Activated CD8-positive, alpha-beta memory T cell treated with anti-CD3 and anti-CD28 coated beads for 48 hours (primary cell): ENCODE data around the gene DPYSL4.

ENCODE experiments used
- DNase-seq, 3 experiments: peaks; one replicate each; pipeline ENCODE4 v3.0.0-alpha.2; 2020; ENCODE audit warnings: low read depth in 2 of 3, low spot score in 2 of 3

Gene DPYSL4

GRCh38 chr10:132193907-132194552, 7.3 kb downstream of the DPYSL4 start:
- no peak for DNase-seq

GRCh38 chr10:132194726-132195125, 8.0 kb downstream of the DPYSL4 start:
- DNase-seq: no peak

- no peak for DNase-seq
Observed at GRCh38 chr10:132195366-132196075, 8.8 kb downstream of the DPYSL4 start.

GRCh38 chr10:132196178-132197113, 9.7 kb downstream of the DPYSL4 start:
- DNase-seq: no peak

- DNase-seq: no peak
Observed at GRCh38 chr10:132197271-132198067, 10.7 kb downstream of the DPYSL4 start.

- no peak for DNase-seq
Observed at GRCh38 chr10:132198068-132198370, 11.3 kb downstream of the DPYSL4 start.

GRCh38 chr10:132198381-132199181, 11.8 kb downstream of the DPYSL4 start:
- DNase-seq: no peak

- no peak for DNase-seq
Observed at GRCh38 chr10:132199268-132199853, 12.6 kb downstream of the DPYSL4 start.

GRCh38 chr10:132199854-132200311, 13.1 kb downstream of the DPYSL4 start:
- no peak for DNase-seq

- no peak for DNase-seq
Observed at GRCh38 chr10:132200344-132201110, 13.8 kb downstream of the DPYSL4 start.

- no peak for DNase-seq
Observed at GRCh38 chr10:132201111-132201969, 14.6 kb downstream of the DPYSL4 start.

GRCh38 chr10:132202070-132202970, 15.6 kb downstream of the DPYSL4 start:
- DNase-seq: no peak

GRCh38 chr10:132203256-132204077, 16.7 kb downstream of the DPYSL4 start:
- DNase-seq: no peak

- no peak for DNase-seq
Observed at GRCh38 chr10:132204078-132204780, 17.5 kb downstream of the DPYSL4 start.

- DNase-seq: no peak
Observed at GRCh38 chr10:132204781-132205473, 18.2 kb downstream of the DPYSL4 start.
